NB4 (cell line): ENCODE measurements around the gene TLCD5.
A peak's percentile ranks its signal among the peaks of the same experiment; 100 is the strongest.

ENCODE experiments used
- DNase-seq: peaks from one replicate; pipeline ENCODE4 v3.0.0; 2010; ENCODE audit warnings: low read depth
- H3K4me3 ChIP-seq: one replicate; pipeline ENCODE4 v1.5.1; 2011; ENCODE audit warnings: mild to moderate bottlenecking, low read depth, low read length, moderate library complexity
- MYC ChIP-seq: IDR thresholded peaks from 2 replicates; pipeline ENCODE4 v1.6.1; 2011; ENCODE audit warnings: low read depth, low read length
- POLR2A ChIP-seq: IDR thresholded peaks from 2 replicates; pipeline ENCODE4 v1.6.1; 2011; ENCODE audit warnings: mild to moderate bottlenecking; ENCODE audit not compliant: insufficient read length; ENCODE audit errors: extremely low read depth
- TF ChIP-seq, protein P1 (sequence below): IDR thresholded peaks from 2 replicates; pipeline ENCODE4 v1.6.1; 2011; ENCODE audit warnings: low read depth, low read length
- TF ChIP-seq, protein P2 (sequence below): IDR thresholded peaks from one replicate; pipeline ENCODE4 v1.5.1; 2012; ENCODE audit warnings: low read depth, low read length

TLCD5 gene

DNA sequence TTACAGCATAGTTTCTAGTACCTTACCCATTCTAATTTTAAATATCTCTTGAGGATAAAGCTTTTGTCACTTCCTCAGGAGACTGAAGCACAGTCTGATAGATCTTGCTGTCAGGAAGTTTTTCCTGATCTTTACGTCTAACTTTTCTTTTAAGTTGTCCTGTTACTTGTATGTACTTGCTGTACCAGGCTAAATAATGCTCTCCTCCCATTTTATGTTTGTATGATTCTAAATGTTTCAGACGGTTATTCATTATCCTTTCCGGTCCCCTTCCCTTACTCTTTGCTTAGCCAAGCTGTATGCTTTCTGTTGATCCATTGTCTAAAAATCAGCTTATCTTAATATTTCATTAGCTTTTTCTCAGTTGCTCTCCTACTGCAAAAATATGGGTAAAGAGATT is 17.1 kb downstream of the TLCD5 start:
- H3K4me3 ChIP-seq, result no peak overlapping the region
- TF ChIP-seq, protein P1, sequence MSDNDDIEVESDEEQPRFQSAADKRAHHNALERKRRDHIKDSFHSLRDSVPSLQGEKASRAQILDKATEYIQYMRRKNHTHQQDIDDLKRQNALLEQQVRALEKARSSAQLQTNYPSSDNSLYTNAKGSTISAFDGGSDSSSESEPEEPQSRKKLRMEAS, result no peak
- TF ChIP-seq POLR2A (no peak), MYC (no peak)
- TF ChIP-seq, protein P2, sequence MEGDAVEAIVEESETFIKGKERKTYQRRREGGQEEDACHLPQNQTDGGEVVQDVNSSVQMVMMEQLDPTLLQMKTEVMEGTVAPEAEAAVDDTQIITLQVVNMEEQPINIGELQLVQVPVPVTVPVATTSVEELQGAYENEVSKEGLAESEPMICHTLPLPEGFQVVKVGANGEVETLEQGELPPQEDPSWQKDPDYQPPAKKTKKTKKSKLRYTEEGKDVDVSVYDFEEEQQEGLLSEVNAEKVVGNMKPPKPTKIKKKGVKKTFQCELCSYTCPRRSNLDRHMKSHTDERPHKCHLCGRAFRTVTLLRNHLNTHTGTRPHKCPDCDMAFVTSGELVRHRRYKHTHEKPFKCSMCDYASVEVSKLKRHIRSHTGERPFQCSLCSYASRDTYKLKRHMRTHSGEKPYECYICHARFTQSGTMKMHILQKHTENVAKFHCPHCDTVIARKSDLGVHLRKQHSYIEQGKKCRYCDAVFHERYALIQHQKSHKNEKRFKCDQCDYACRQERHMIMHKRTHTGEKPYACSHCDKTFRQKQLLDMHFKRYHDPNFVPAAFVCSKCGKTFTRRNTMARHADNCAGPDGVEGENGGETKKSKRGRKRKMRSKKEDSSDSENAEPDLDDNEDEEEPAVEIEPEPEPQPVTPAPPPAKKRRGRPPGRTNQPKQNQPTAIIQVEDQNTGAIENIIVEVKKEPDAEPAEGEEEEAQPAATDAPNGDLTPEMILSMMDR, result no peak

DNA sequence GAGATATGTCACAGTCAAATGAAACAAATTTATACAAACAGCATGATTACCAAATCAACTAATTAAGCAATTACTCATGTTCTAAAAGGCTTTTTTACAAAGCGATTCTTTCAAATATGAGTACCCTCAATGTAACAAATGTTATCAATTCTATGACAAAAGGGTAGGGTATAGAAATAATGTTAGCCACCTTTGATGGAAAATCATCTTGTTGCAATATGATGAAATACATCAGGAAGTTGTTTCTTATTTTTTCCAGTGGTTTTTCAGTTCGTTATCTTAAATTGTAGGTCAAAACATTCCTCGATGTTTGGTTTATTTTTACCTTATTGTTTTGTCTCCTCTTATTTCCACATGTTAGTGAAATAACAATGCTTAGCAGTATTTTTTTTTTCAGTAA is 17.6 kb downstream of the TLCD5 start:
- H3K4me3 ChIP-seq, result no peak overlapping the region
- DNase-seq, result no peak
- TF ChIP-seq, protein P2, result no peak
- no peak for TF ChIP-seq MYC
- TF ChIP-seq, protein P1, result no peak
- TF ChIP-seq POLR2A, result no peak

More for the DNA sequence above, 17.1 kb downstream of the TLCD5 start:
- no peak for DNase-seq

DNA sequence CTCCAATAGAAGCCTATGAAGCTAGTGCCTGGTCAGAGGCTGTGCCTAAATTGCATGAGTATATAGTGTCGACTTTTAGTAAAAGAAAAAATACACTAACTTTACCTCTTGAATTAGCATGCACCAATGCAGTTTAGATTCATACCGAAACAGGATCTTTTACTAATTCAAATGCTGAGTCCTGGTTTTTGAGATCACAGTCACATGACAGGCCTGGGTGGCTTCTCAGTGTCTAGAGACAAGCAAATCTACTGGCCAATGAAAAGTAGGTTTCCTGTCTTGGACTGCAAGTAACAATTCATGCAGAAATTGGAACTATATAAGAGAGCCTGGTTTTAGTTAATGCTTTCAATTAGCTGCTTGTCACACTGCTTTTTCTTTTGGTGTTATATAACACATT is 18.3 kb downstream of the TLCD5 start:
- DNase-seq, result no peak
- H3K4me3 ChIP-seq, result no peak overlapping the region
- TF ChIP-seq POLR2A, result no peak
- TF ChIP-seq, protein P2, result no peak
- TF ChIP-seq, protein P1, result no peak
- TF ChIP-seq MYC, result no peak

DNA sequence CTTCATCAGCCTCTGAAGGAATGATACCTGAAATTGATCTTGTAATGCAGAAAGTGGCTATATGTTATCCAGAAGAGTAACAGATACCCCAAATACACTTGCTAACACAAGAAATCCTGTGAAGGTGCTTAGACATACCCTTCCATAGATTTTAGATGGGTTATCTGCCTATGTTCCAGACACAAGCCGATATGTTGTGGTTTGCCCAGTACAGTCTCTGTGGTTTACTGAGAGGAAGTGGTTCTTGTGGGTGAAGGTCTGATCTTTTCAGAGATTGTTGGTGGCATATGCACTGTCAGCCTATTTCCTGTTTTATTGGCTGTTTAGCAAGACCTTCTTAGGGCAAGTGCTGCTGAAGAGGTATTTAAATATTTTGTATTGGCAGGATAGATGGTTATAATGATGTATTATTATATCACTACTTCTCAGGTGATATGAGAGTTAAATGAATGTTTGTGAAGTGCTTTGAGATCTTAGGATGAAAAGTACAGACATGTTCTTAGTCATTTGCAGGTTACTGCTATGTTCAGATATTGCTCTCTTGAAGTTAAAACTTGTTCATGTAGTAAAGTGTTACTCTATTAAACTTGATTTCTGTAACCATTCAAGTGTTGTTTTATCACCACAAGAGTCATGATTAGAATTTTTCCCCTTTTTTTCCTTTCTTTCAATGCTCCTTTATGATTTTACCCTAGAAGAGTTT is 19.4 kb downstream of the TLCD5 start:
- no peak overlapping the region for H3K4me3 ChIP-seq
- peak; percentile 94 for DNase-seq
- TF ChIP-seq, protein P1, result 0 out of 2 replicates have a peak, but pooled peaks have one; percentile 32
- TF ChIP-seq POLR2A (no peak), MYC (peak; percentile 81)
- TF ChIP-seq, protein P2, result no peak

DNA sequence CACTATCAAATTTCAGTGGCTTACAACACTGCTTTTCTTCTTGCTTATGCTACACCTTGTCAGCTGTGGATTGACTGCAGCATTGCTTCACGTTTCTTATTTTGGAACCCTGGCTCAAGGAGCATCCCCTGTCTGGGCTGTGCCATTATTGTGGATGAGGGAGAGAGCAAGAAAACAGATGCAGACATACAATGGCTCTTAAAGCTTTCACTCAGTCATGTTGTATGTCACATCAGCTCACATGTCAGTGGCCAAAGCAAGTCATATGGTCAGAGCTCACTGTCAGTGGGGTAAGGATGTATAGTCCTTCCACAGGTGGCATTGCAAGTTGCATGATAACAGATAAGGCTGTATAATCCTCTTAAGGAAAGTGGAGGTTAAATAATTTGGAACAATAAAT is 21.1 kb downstream of the TLCD5 start:
- H3K4me3 ChIP-seq, result no peak overlapping the region
- no peak for DNase-seq
- TF ChIP-seq, protein P1, result no peak
- TF ChIP-seq, protein P2, result no peak
- no peak for TF ChIP-seq POLR2A
- TF ChIP-seq MYC, result no peak
